Astrocyte (in vitro differentiated cells and primary cell): ENCODE data around the gene PTPN1. TPM values are rescaled to one million over a fixed set of nuclear protein-coding genes. Genes with fewer than 3 reads are reported as not detected.

Source experiments
- DNase-seq: peaks from one replicate; pipeline ENCODE4 v3.0.0-alpha.2; 2010; ENCODE audit warnings: low read depth
- FAIRE-seq: peaks from 2 replicates; lab custom pipeline; 2011; peaks lifted over from hg19 to GRCh38; lab: Jason Lieb, UNC
- H2AFZ ChIP-seq: 2 replicates; pipeline ENCODE4 v1.6.0; 2012; ENCODE audit warnings: low read depth, low read length, inconsistent platforms
- H3K27ac ChIP-seq: 2 replicates; pipeline ENCODE4 v1.5.1; 2011; ENCODE audit warnings: low read depth, low read length, inconsistent platforms
- H3K27me3 ChIP-seq: 2 replicates; pipeline ENCODE4 v1.6.0; 2011; ENCODE audit warnings: low read length, inconsistent platforms; ENCODE audit not compliant: insufficient read depth
- H3K36me3 ChIP-seq: 2 replicates; pipeline ENCODE4 v1.5.1; 2011; ENCODE audit warnings: low read length, inconsistent platforms; ENCODE audit not compliant: insufficient read depth
- H3K4me1 ChIP-seq: 2 replicates; pipeline ENCODE4 v1.5.1; 2011; ENCODE audit warnings: low read length, inconsistent platforms; ENCODE audit not compliant: insufficient read depth
- H3K4me2 ChIP-seq: 2 replicates; pipeline ENCODE4 v1.6.0; 2012; ENCODE audit warnings: low read length, inconsistent platforms
- H3K4me3 ChIP-seq: 2 replicates; pipeline ENCODE4 v1.5.1; 2011; ENCODE audit warnings: low read depth, mild to moderate bottlenecking, low read length, inconsistent platforms; ENCODE audit not compliant: insufficient read depth
- H3K79me2 ChIP-seq: 2 replicates; pipeline ENCODE4 v1.6.0; 2012; ENCODE audit warnings: mild to moderate bottlenecking, low read length, inconsistent platforms; ENCODE audit not compliant: insufficient read depth
- H3K9ac ChIP-seq: 2 replicates; pipeline ENCODE4 v1.6.0; 2012; ENCODE audit warnings: mild to moderate bottlenecking, low read length, inconsistent platforms
- H3K9me3 ChIP-seq: 2 replicates; pipeline ENCODE4 v1.5.1; 2012; ENCODE audit warnings: low read depth, mild to moderate bottlenecking, low read length, inconsistent platforms; ENCODE audit not compliant: insufficient read depth
- H4K20me1 ChIP-seq: 2 replicates; pipeline ENCODE4 v1.6.0; 2012; ENCODE audit warnings: low read length, inconsistent platforms; ENCODE audit not compliant: insufficient read depth
- H3K27ac Mint-ChIP-seq: one replicate; pipeline ENCODE4 v1.8.0; 2021; ENCODE audit warnings: mild to moderate bottlenecking, mixed read lengths; ENCODE audit not compliant: unreplicated experiment
- H3K27me3 Mint-ChIP-seq: one replicate; pipeline ENCODE4 v1.8.0; 2021; ENCODE audit warnings: low read depth, mixed read lengths; ENCODE audit not compliant: unreplicated experiment
- H3K36me3 Mint-ChIP-seq: one replicate; pipeline ENCODE4 v1.8.0; 2021; ENCODE audit warnings: low read depth, mixed read lengths; ENCODE audit not compliant: unreplicated experiment
- H3K4me1 Mint-ChIP-seq: one replicate; pipeline ENCODE4 v1.8.0; 2021; ENCODE audit warnings: low read depth, mixed read lengths; ENCODE audit not compliant: unreplicated experiment
- H3K4me3 Mint-ChIP-seq: one replicate; pipeline ENCODE4 v1.8.0; 2021; ENCODE audit warnings: mild to moderate bottlenecking, moderate library complexity, mixed read lengths; ENCODE audit not compliant: unreplicated experiment
- H3K9me3 Mint-ChIP-seq: one replicate; pipeline ENCODE4 v1.8.0; 2021; ENCODE audit warnings: mild to moderate bottlenecking, mixed read lengths; ENCODE audit not compliant: unreplicated experiment
- EZH2 ChIP-seq: IDR thresholded peaks from 2 replicates; pipeline ENCODE4 v1.6.1; 2012; ENCODE audit warnings: mild to moderate bottlenecking, low read length, inconsistent platforms; ENCODE audit not compliant: insufficient read depth
- total RNA-seq: library from RNA; stranded (reverse); gene quantifications from 2 replicates; pipeline ENCODE4 v1.2.1, GENCODE V29; 2021
- TF ChIP-seq, protein P1 (sequence below): IDR thresholded peaks from 2 replicates; pipeline ENCODE4 v1.5.1; 2011; ENCODE audit warnings: low read depth, mild to moderate bottlenecking, inconsistent platforms, low read length, moderate library complexity; ENCODE audit not compliant: insufficient read depth

PTPN1 gene
- total RNA-seq, 1 donor from 2014 or later: 64.9 TPM

DNA sequence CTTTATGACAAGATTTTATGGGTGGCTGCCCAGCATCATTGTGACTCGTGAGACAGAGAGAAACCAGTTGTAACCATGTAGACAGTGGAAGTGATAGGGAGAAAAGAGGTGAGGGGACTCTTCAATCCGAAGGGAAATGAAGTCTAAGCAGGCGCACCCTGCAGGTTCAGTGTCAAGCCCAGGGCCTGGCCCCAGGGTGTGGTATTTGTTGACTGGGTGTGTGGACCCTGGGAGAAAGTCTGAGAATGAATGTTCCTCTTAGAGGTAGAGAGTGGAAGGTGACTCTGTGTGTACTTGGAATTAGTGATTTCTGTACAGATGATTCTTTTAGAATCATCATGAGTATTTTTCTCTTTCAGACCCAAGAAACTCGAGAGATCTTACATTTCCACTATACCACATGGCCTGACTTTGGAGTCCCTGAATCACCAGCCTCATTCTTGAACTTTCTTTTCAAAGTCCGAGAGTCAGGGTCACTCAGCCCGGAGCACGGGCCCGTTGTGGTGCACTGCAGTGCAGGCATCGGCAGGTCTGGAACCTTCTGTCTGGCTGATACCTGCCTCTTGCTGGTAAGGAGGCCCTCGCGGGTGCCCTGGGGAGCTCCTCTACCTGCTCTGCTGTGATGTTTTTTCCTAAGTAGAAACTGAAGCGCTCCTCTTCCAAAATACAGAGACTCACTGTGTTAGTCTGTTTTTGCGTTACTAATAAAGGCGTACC is 68.0 kb downstream of the PTPN1 start:
- Mint-ChIP-seq H3K4me1 (peaks cover 5% of the 10 kb centered on the region), H3K36me3 (peaks cover 23% of the 10 kb centered on the region), H3K27me3 (no peaks in the 10 kb centered on the region), H3K4me3 (no peak overlapping the region), H3K9me3 (no peaks in the 10 kb centered on the region), H3K27ac (no peak overlapping the region)
- H2AFZ ChIP-seq: no peak overlapping the region
- FAIRE-seq (no peak), DNase-seq (no peak)
- no peak overlapping the region for H3K4me2 ChIP-seq
- H3K36me3 ChIP-seq: peaks cover 63% of the 10 kb centered on the region
- H3K4me3 ChIP-seq: no peak overlapping the region
- H3K4me1 ChIP-seq: peaks cover 4% of the 10 kb centered on the region
- no peaks in the 10 kb centered on the region for H3K27me3 ChIP-seq
- H3K27ac ChIP-seq: no peak overlapping the region
- H3K9me3 ChIP-seq: no peaks in the 10 kb centered on the region
- peaks cover 61% of the 10 kb centered on the region for H4K20me1 ChIP-seq
- TF ChIP-seq EZH2: no peak
- TF ChIP-seq, protein P1, sequence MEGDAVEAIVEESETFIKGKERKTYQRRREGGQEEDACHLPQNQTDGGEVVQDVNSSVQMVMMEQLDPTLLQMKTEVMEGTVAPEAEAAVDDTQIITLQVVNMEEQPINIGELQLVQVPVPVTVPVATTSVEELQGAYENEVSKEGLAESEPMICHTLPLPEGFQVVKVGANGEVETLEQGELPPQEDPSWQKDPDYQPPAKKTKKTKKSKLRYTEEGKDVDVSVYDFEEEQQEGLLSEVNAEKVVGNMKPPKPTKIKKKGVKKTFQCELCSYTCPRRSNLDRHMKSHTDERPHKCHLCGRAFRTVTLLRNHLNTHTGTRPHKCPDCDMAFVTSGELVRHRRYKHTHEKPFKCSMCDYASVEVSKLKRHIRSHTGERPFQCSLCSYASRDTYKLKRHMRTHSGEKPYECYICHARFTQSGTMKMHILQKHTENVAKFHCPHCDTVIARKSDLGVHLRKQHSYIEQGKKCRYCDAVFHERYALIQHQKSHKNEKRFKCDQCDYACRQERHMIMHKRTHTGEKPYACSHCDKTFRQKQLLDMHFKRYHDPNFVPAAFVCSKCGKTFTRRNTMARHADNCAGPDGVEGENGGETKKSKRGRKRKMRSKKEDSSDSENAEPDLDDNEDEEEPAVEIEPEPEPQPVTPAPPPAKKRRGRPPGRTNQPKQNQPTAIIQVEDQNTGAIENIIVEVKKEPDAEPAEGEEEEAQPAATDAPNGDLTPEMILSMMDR: no peak
- H3K79me2 ChIP-seq: peaks cover 17% of the 10 kb centered on the region
- H3K9ac ChIP-seq: no peak overlapping the region

GRCh38 chr20:50578778-50579165 is 68.6 kb downstream of the PTPN1 start:
- Histone ChIP-seq H4K20me1 (peaks cover 60% of the 10 kb centered on the region), H3K36me3 (peaks cover 67% of the 10 kb centered on the region), H3K4me1 (no peaks in the 10 kb centered on the region), H2AFZ (no peak overlapping the region), H3K9me3 (no peaks in the 10 kb centered on the region), H3K79me2 (peaks cover 12% of the 10 kb centered on the region), H3K27ac (no peak overlapping the region), H3K9ac (no peak overlapping the region), H3K4me3 (no peak overlapping the region), H3K4me2 (no peak overlapping the region), H3K27me3 (no peaks in the 10 kb centered on the region)
- Mint-ChIP-seq H3K27me3 (no peaks in the 10 kb centered on the region), H3K36me3 (peaks cover 23% of the 10 kb centered on the region), H3K4me3 (no peak overlapping the region), H3K27ac (peak overlapping the region; percentile 50), H3K9me3 (no peaks in the 10 kb centered on the region), H3K4me1 (no peaks in the 10 kb centered on the region)
- no peak for TF ChIP-seq EZH2
- DNase-seq (no peak), FAIRE-seq (no peak)

GRCh38 chr20:50579511-50579910 is 69.3 kb downstream of the PTPN1 start:
- Histone ChIP-seq H3K9ac (no peak overlapping the region), H3K27ac (no peak overlapping the region), H3K79me2 (peaks cover 8% of the 10 kb centered on the region), H3K36me3 (peaks cover 67% of the 10 kb centered on the region), H3K9me3 (no peaks in the 10 kb centered on the region), H3K27me3 (no peaks in the 10 kb centered on the region), H3K4me3 (no peak overlapping the region), H3K4me2 (no peak overlapping the region), H3K4me1 (no peaks in the 10 kb centered on the region), H4K20me1 (peaks cover 58% of the 10 kb centered on the region), H2AFZ (no peak overlapping the region)
- no peaks in the 10 kb centered on the region for H3K27me3 Mint-ChIP-seq
- no peaks in the 10 kb centered on the region for H3K9me3 Mint-ChIP-seq
- H3K4me1 Mint-ChIP-seq: no peaks in the 10 kb centered on the region
- H3K4me3 Mint-ChIP-seq: no peak overlapping the region
- peaks cover 23% of the 10 kb centered on the region for H3K36me3 Mint-ChIP-seq
- H3K27ac Mint-ChIP-seq: no peak overlapping the region
- FAIRE-seq (no peak), DNase-seq (no peak)
- TF ChIP-seq, protein P1: no peak
- TF ChIP-seq EZH2: no peak
